ENCODE results near the gene CEND1. TPM values are rescaled to one million over a fixed set of nuclear protein-coding genes. Genes with fewer than 3 reads are reported as not detected.

CEND1 gene
- total and polyA plus RNA-seq, 7 donors, result 0.09 to 0.33 (median 0.17) TPM; not detected in 3

GRCh38 chr11:815675-816432 is 26.0 kb upstream of the CEND1 start:
- no peak overlapping the region for H3K27ac ChIP-seq
- no peaks in the 10 kb centered on the region for H3K27me3 ChIP-seq (ENCODE audit: insufficient read depth in 3 of 3, low read length in 2 of 3)
- H3K4me1 ChIP-seq, result peaks cover 26% of the 10 kb centered on the region
- intact Hi-C loops (cut with DNase I), result no loop called here
- H3K4me3 ChIP-seq, result no peak overlapping the region
- 86 to 92% (median 89%) methylated on average over 11 of the region's 11 CpGs for WGBS, 3 donors
- no peak for ATAC-seq
- H3K36me3 ChIP-seq (ENCODE audit: insufficient read depth in 1 of 2, low read depth in 1 of 2), result peaks cover 10 to 46% of the 10 kb centered on the region in 2 donors
- TF ChIP-seq CTCF (IDR thresholded peaks at IDR 0.05), result no peak
- H3K9me3 ChIP-seq, result no peaks in the 10 kb centered on the region
- no peak for DNase-seq

- Histone ChIP-seq H3K27ac (peak overlapping the region; percentile 97), H3K9me3 (no peaks in the 10 kb centered on the region), H3K36me3 (ENCODE audit: insufficient read depth in 1 of 2, low read depth in 1 of 2) (peaks cover 10 to 46% of the 10 kb centered on the region in 2 donors), H3K4me1 (peaks cover 25% of the 10 kb centered on the region), H3K4me3 (no peak overlapping the region), H3K27me3 (ENCODE audit: insufficient read depth in 3 of 3, low read length in 2 of 3) (no peaks in the 10 kb centered on the region)
- no peak for TF ChIP-seq CTCF (IDR thresholded peaks at IDR 0.05)
- intact Hi-C loops (cut with DNase I), result no loop called here
- DNase-seq (no peak), ATAC-seq (no peak)
- 77 to 83% (median 81%) methylated on average over 9 of the region's 9 CpGs for WGBS, 3 donors
These were observed 23.7 kb upstream of the CEND1 start for GRCh38 chr11:813456-814096.

GRCh38 chr11:813072-813455 is 23.2 kb upstream of the CEND1 start:
- no peaks in the 10 kb centered on the region for H3K27me3 ChIP-seq (ENCODE audit: insufficient read depth in 3 of 3, low read length in 2 of 3)
- H3K36me3 ChIP-seq (ENCODE audit: insufficient read depth in 1 of 2, low read depth in 1 of 2), result peaks cover 10 to 46% of the 10 kb centered on the region in 2 donors
- no peaks in the 10 kb centered on the region for H3K9me3 ChIP-seq
- peak overlapping the region; percentile 97 for H3K27ac ChIP-seq
- TF ChIP-seq CTCF (IDR thresholded peaks at IDR 0.05), result no peak
- H3K4me1 ChIP-seq, result peaks cover 28% of the 10 kb centered on the region
- intact Hi-C loops (cut with DNase I), result no loop called here
- DNase-seq (no peak), ATAC-seq (no peak)
- 85 to 93% (median 85%) methylated on average over 6 of the region's 6 CpGs for WGBS, 3 donors
- no peak overlapping the region for H3K4me3 ChIP-seq

- TF ChIP-seq CTCF (IDR thresholded peaks at IDR 0.05), result no peak
- Histone ChIP-seq H3K27me3 (ENCODE audit: insufficient read depth in 3 of 3, low read length in 2 of 3) (no peaks in the 10 kb centered on the region), H3K9me3 (no peaks in the 10 kb centered on the region), H3K36me3 (ENCODE audit: insufficient read depth in 1 of 2, low read depth in 1 of 2) (peaks cover 10 to 46% of the 10 kb centered on the region in 2 donors), H3K27ac (peak overlapping the region; percentile 97), H3K4me3 (peak overlapping the region; percentile 93), H3K4me1 (peaks cover 31% of the 10 kb centered on the region)
- WGBS, 3 donors, result 56 to 72% (median 71%) methylated on average over 3 of the region's 3 CpGs
- no peak for DNase-seq
- no peak for ATAC-seq
- intact Hi-C loops (cut with DNase I), result no loop called here
These were observed 22.5 kb upstream of the CEND1 start for GRCh38 chr11:812390-812789.
